AG10803 (cell line): Measurements from ENCODE around the gene LY6G6F.

Source experiments
- DNase-seq: peaks from one replicate; pipeline ENCODE4 v3.0.0; 2010; ENCODE audit warnings: low read depth
- H3K4me3 ChIP-seq: 2 replicates; pipeline ENCODE4 v1.5.1; 2011; ENCODE audit warnings: mild to moderate bottlenecking, low read length, control low read depth
- CTCF ChIP-seq: conservative IDR thresholded peaks from 2 replicates; pipeline ENCODE4 v1.5.1; 2011; ENCODE audit warnings: mild to moderate bottlenecking, low read length, control low read depth, inconsistent platforms

The LY6G6F gene

GRCh38 chr6:31665501-31666336 is 40.9 kb upstream of the LY6G6F start, which contains the start of gene CSNK2B:
Gene CSNK2B, plus strand, starts transcription at chr6:31666080. Its CDS starts 752 bp downstream, at chr6:31666832.
- H3K4me3 ChIP-seq: peak within 1 kb of the TSS; percentile 98
- TF ChIP-seq CTCF: no peak; the same call in 1 of the 2 replicates
- DNase-seq: peak; percentile 96

GRCh38 chr6:31666337-31666965 is 40.2 kb upstream of the LY6G6F start:
- no peak for TF ChIP-seq CTCF
- DNase-seq: no peak
- H3K4me3 ChIP-seq: peak overlapping the region; percentile 98

GRCh38 chr6:31669676-31670075 is 37.0 kb upstream of the LY6G6F start, which contains the start of gene LY6G5B:
Gene LY6G5B, plus strand, starts transcription at chr6:31669976. Its CDS starts 975 bp downstream, at chr6:31670951.
- H3K4me3 ChIP-seq: no peak within 1 kb of the TSS
- no peak for TF ChIP-seq CTCF
- DNase-seq: no peak

GRCh38 chr6:31676322-31676903 is 30.3 kb upstream of the LY6G6F start:
- DNase-seq: no peak
- TF ChIP-seq CTCF: no peak

GRCh38 chr6:31676904-31677303 is 29.8 kb upstream of the LY6G6F start:
- H3K4me3 ChIP-seq: no peak overlapping the region
- DNase-seq: no peak
- no peak for TF ChIP-seq CTCF

More at GRCh38 chr6:31676322-31676903, 30.3 kb upstream of the LY6G6F start:
- no peak overlapping the region for H3K4me3 ChIP-seq

- no peak for DNase-seq
- TF ChIP-seq CTCF: no peak
- no peak overlapping the region for H3K4me3 ChIP-seq
These were observed 28.7 kb upstream of the LY6G6F start for GRCh38 chr6:31677955-31678354.
